SK-N-SH (cell line): Measurements from ENCODE around the gene RFX2.

Experiments used
- EZH2phosphoT487 ChIP-seq: fragments of 200-600 bp; sonication (generic); IDR thresholded peaks from 2 replicates; pipeline ENCODE4 v1.6.1; 2017; ENCODE audit warnings: low read depth, mixed run types, mild to moderate bottlenecking, antibody characterized with exemption, moderate library complexity, borderline replicate concordance
- NRF1 ChIP-seq: IDR thresholded peaks from 2 replicates; pipeline ENCODE4 v1.6.1; 2012; ENCODE audit warnings: low read depth, mild to moderate bottlenecking, low read length
- RAD21 ChIP-seq: IDR thresholded peaks from 2 replicates; pipeline ENCODE4 v1.6.1; 2012; ENCODE audit warnings: mild to moderate bottlenecking, low read length
- TF ChIP-seq, protein P1 (sequence below): fragments of 200-600 bp; sonication (generic); IDR thresholded peaks from 2 replicates; pipeline ENCODE4 v1.6.1; 2017; ENCODE audit warnings: antibody characterized with exemption, mild to moderate bottlenecking, moderate library complexity
- TF ChIP-seq, protein P2 (sequence below): fragments of 150-350 bp; IDR thresholded peaks from 2 replicates; pipeline ENCODE4 v1.6.1; 2016; ENCODE audit warnings: mild to moderate bottlenecking, low read depth, low read length
- TF ChIP-seq, protein P3 (sequence below): IDR thresholded peaks from 2 replicates; pipeline ENCODE4 v1.6.1; 2012; ENCODE audit warnings: mild to moderate bottlenecking, low read depth, low read length, moderate library complexity

GRCh38 chr19:6060600-6061375 is 49.5 kb downstream of the RFX2 start:
- TF ChIP-seq RAD21 = no peak
- TF ChIP-seq, protein P1, sequence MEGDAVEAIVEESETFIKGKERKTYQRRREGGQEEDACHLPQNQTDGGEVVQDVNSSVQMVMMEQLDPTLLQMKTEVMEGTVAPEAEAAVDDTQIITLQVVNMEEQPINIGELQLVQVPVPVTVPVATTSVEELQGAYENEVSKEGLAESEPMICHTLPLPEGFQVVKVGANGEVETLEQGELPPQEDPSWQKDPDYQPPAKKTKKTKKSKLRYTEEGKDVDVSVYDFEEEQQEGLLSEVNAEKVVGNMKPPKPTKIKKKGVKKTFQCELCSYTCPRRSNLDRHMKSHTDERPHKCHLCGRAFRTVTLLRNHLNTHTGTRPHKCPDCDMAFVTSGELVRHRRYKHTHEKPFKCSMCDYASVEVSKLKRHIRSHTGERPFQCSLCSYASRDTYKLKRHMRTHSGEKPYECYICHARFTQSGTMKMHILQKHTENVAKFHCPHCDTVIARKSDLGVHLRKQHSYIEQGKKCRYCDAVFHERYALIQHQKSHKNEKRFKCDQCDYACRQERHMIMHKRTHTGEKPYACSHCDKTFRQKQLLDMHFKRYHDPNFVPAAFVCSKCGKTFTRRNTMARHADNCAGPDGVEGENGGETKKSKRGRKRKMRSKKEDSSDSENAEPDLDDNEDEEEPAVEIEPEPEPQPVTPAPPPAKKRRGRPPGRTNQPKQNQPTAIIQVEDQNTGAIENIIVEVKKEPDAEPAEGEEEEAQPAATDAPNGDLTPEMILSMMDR = no peak
- TF ChIP-seq NRF1 = no peak
- TF ChIP-seq, protein P2, sequence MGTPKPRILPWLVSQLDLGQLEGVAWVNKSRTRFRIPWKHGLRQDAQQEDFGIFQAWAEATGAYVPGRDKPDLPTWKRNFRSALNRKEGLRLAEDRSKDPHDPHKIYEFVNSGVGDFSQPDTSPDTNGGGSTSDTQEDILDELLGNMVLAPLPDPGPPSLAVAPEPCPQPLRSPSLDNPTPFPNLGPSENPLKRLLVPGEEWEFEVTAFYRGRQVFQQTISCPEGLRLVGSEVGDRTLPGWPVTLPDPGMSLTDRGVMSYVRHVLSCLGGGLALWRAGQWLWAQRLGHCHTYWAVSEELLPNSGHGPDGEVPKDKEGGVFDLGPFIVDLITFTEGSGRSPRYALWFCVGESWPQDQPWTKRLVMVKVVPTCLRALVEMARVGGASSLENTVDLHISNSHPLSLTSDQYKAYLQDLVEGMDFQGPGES = no peak
- TF ChIP-seq, protein P3, sequence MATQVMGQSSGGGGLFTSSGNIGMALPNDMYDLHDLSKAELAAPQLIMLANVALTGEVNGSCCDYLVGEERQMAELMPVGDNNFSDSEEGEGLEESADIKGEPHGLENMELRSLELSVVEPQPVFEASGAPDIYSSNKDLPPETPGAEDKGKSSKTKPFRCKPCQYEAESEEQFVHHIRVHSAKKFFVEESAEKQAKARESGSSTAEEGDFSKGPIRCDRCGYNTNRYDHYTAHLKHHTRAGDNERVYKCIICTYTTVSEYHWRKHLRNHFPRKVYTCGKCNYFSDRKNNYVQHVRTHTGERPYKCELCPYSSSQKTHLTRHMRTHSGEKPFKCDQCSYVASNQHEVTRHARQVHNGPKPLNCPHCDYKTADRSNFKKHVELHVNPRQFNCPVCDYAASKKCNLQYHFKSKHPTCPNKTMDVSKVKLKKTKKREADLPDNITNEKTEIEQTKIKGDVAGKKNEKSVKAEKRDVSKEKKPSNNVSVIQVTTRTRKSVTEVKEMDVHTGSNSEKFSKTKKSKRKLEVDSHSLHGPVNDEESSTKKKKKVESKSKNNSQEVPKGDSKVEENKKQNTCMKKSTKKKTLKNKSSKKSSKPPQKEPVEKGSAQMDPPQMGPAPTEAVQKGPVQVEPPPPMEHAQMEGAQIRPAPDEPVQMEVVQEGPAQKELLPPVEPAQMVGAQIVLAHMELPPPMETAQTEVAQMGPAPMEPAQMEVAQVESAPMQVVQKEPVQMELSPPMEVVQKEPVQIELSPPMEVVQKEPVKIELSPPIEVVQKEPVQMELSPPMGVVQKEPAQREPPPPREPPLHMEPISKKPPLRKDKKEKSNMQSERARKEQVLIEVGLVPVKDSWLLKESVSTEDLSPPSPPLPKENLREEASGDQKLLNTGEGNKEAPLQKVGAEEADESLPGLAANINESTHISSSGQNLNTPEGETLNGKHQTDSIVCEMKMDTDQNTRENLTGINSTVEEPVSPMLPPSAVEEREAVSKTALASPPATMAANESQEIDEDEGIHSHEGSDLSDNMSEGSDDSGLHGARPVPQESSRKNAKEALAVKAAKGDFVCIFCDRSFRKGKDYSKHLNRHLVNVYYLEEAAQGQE = peak; percentile 37; the same call in 1 of the 2 replicates
- TF ChIP-seq EZH2phosphoT487 = no peak
